ENCODE measurements around the gene BANP. TPM values are rescaled to one million over a fixed set of nuclear protein-coding genes. Genes with fewer than 3 reads are reported as not detected.

The BANP gene
- polyA plus RNA-seq, 1 of the 3 experiments (the other 2 are of a cell fraction) = 16.8 TPM

DNA sequence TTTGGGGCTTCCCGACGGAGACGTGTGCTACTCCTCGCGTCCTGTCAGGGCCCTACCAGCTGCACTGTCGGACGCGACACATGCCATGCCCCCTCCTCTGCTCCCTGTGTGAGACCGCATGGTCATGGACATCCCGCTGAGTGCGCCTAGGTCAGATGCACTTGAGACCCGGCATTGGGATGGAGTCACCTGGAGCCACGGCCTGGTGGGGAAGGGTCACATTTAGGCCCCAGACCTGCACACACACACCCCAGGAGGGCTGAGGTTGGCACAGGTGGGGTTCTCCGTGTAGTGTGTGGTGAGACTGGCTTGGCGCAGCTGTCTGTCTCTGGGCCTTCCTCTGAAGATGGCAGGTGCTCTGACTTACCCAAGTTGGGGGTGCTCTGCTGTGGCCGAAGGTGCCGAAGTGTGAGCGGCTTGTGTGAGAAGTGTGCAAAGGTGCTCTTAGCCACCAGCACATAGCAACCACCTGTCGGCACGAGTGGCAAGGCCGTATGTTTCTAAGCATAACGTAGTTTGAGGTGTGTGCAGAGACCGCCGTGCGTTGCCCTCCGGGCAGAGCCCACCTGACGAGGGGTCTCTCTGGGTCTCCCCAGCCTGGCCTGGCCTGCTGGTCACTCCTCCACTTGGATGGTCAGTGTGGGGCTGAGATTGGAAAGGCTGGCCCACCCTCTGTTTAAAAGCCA is 108.6 kb downstream of the BANP start (continued):
- no peak for TF ChIP-seq IRF3 (IDR thresholded peaks at IDR 0.05; ENCODE audit: low read depth, low read length)

GRCh38 chr16:88060524-88061219 is 109.4 kb downstream of the BANP start:
- TF ChIP-seq TCF12 (IDR thresholded peaks at IDR 0.05) = no peak
- no peak for TF ChIP-seq PBX3 (IDR thresholded peaks at IDR 0.05)
- TF ChIP-seq, protein P1, sequence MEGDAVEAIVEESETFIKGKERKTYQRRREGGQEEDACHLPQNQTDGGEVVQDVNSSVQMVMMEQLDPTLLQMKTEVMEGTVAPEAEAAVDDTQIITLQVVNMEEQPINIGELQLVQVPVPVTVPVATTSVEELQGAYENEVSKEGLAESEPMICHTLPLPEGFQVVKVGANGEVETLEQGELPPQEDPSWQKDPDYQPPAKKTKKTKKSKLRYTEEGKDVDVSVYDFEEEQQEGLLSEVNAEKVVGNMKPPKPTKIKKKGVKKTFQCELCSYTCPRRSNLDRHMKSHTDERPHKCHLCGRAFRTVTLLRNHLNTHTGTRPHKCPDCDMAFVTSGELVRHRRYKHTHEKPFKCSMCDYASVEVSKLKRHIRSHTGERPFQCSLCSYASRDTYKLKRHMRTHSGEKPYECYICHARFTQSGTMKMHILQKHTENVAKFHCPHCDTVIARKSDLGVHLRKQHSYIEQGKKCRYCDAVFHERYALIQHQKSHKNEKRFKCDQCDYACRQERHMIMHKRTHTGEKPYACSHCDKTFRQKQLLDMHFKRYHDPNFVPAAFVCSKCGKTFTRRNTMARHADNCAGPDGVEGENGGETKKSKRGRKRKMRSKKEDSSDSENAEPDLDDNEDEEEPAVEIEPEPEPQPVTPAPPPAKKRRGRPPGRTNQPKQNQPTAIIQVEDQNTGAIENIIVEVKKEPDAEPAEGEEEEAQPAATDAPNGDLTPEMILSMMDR (IDR thresholded peaks at IDR 0.05) = peak; percentile 29
- no peak for TF ChIP-seq POLR2AphosphoS5 (IDR thresholded peaks at IDR 0.05; ENCODE audit: low read depth, low read length)
- no peak for TF ChIP-seq GABPA (IDR thresholded peaks at IDR 0.05; ENCODE audit: low read depth)
- H4K20me1 ChIP-seq (ENCODE audit: insufficient read depth) = no peaks in the 10 kb centered on the region
- H3F3A ChIP-seq (replicated peaks; ENCODE audit: insufficient read depth) = no peaks in the 10 kb centered on the region
- H2AFZ ChIP-seq (ENCODE audit: low read depth) = no peak overlapping the region
- no peak for DNase-seq
- H3K4me3 ChIP-seq (ENCODE audit: low read depth in 2 of 2, low read length in 1 of 2) = no peak overlapping the region
- H3K36me3 ChIP-seq (replicated peaks in 1 of 2; ENCODE audit: control insufficient read depth in 1 of 2, insufficient read depth in 2 of 2, low read length in 1 of 2) = peaks cover 0 to 8% of the 10 kb centered on the region in 2 experiments
- H3K9me3 ChIP-seq = no peaks in the 10 kb centered on the region
- ChIA-PET POLR2A (no interaction called here), CTCF (interaction anchor here (0.7 to 3.6 kb wide), 2 partner anchors 37 to 282 kb away, joined by 3 to 25 read pairs; no protein-coding TSS in a partner anchor)
- H3K9me2 ChIP-seq = no peaks in the 10 kb centered on the region
- H3K4me1 ChIP-seq (ENCODE audit: control insufficient read depth in 1 of 2, insufficient read depth in 2 of 2, low read depth in 1 of 2, low read length in 1 of 2) = peaks cover 0 to 36% of the 10 kb centered on the region in 2 experiments; a peak in 3 of 4 replicates
- no peaks in the 10 kb centered on the region for H3K79me2 ChIP-seq (ENCODE audit: insufficient read depth)
- H3K27me3 ChIP-seq (ENCODE audit: insufficient read depth) = no peaks in the 10 kb centered on the region
- H3K27ac ChIP-seq (ENCODE audit: low read depth in 2 of 2, low read length in 1 of 2) = no peak overlapping the region; a peak in 1 of 4 replicates
- 93% methylated on average over 29 of the region's 30 CpGs for WGBS (ENCODE audit: low lambda C conversion rate)
- H3K4me2 ChIP-seq = no peak overlapping the region
- no peak overlapping the region for H3K9ac ChIP-seq
